Myocyte (in vitro differentiated cells): Measurements from ENCODE around the gene NPC2. TPM values are rescaled to one million over a fixed set of nuclear protein-coding genes. Genes with fewer than 3 reads are reported as not detected.

Experiments used
- DNase-seq: peaks from one replicate; pipeline ENCODE4 v3.0.0-alpha.2; 2012; ENCODE audit warnings: low read depth
- total RNA-seq: library from RNA; depleted of rRNA; stranded (reverse); fragments of >200 nt; gene quantifications from 2 replicates; pipeline ENCODE4 v1.2.3, GENCODE V29; 2014

The NPC2 gene
- total RNA-seq, 1 donor from 2014 or later: 898 TPM

- no peak for DNase-seq
Measured at GRCh38 chr14:74472601-74473000, 20.5 kb downstream of the NPC2 start.

- no peak for DNase-seq
Measured at GRCh38 chr14:74469548-74470518, 23.3 kb downstream of the NPC2 start.

GRCh38 chr14:74468513-74468912 is 24.6 kb downstream of the NPC2 start:
- no peak for DNase-seq

- DNase-seq: no peak
Measured at GRCh38 chr14:74465335-74465734, 27.8 kb downstream of the NPC2 start.

- DNase-seq: no peak
Measured at GRCh38 chr14:74464785-74465184, 28.3 kb downstream of the NPC2 start.

- DNase-seq: no peak
Measured at GRCh38 chr14:74463697-74464096, 29.4 kb downstream of the NPC2 start.

- DNase-seq: no peak
Measured at GRCh38 chr14:74462993-74463392, 30.1 kb downstream of the NPC2 start.

GRCh38 chr14:74459976-74460375 is 33.1 kb downstream of the NPC2 start:
- DNase-seq: no peak

GRCh38 chr14:74459289-74459946 is 33.7 kb downstream of the NPC2 start:
- peak; percentile 74 for DNase-seq

GRCh38 chr14:74457565-74457895 is 35.6 kb downstream of the NPC2 start:
- DNase-seq: no peak

- DNase-seq: peak; percentile 20
Measured at GRCh38 chr14:74456684-74457564, 36.2 kb downstream of the NPC2 start.

- peak; percentile 26 for DNase-seq
Measured at GRCh38 chr14:74454397-74454796, 38.7 kb downstream of the NPC2 start.

GRCh38 chr14:74444866-74445265 is 48.2 kb downstream of the NPC2 start:
- no peak for DNase-seq

GRCh38 chr14:74442757-74443156 is 50.3 kb downstream of the NPC2 start:
- DNase-seq: no peak

- DNase-seq: no peak
Measured at GRCh38 chr14:74441113-74441512, 52.0 kb downstream of the NPC2 start.

GRCh38 chr14:74438351-74438915 is 54.7 kb downstream of the NPC2 start:
- DNase-seq: no peak

GRCh38 chr14:74437496-74438053 is 55.5 kb downstream of the NPC2 start:
- DNase-seq: peak; percentile 34

- no peak for DNase-seq
Measured at GRCh38 chr14:74434294-74434693, 58.8 kb downstream of the NPC2 start.

GRCh38 chr14:74429991-74430390 is 63.1 kb downstream of the NPC2 start:
- no peak for DNase-seq
